Stimulated activated effector memory CD8-positive, alpha-beta T cell treated with anti-CD3 and anti-CD28 coated beads, Interleukin-12 subunit alpha, Interleukin-12 subunit beta, amount 100 ng/mL, for 72 hours (primary cell): Measurements from ENCODE around the gene FBXO4.

Experiments
- ATAC-seq: fragments of 150-1000 bp; cut with Tn5 transposase; 2 replicates; pipeline ENCODE4 v1.10.0; 2021
- DNase-seq, 2 donors: peaks; one replicate each; pipeline ENCODE4 v3.0.0; 2021 to 2022; ENCODE audit warnings: low spot score in 2 of 2
- H3K27ac Mint-ChIP-seq: one replicate; pipeline ENCODE4 v1.8.0; 2022; ENCODE audit warnings: mild to moderate bottlenecking, mixed read lengths
- H3K36me3 Mint-ChIP-seq: one replicate; pipeline ENCODE4 v1.8.0; 2022; ENCODE audit warnings: mild to moderate bottlenecking, mixed read lengths
- H3K4me1 Mint-ChIP-seq: one replicate; pipeline ENCODE4 v1.8.0; 2022; ENCODE audit warnings: mixed read lengths
- H3K4me3 Mint-ChIP-seq: one replicate; pipeline ENCODE4 v1.8.0; 2022; ENCODE audit warnings: mild to moderate bottlenecking, mixed read lengths
- H3K9me3 Mint-ChIP-seq: one replicate; pipeline ENCODE4 v1.8.0; 2022; ENCODE audit warnings: mixed read lengths

FBXO4 gene, protein sequence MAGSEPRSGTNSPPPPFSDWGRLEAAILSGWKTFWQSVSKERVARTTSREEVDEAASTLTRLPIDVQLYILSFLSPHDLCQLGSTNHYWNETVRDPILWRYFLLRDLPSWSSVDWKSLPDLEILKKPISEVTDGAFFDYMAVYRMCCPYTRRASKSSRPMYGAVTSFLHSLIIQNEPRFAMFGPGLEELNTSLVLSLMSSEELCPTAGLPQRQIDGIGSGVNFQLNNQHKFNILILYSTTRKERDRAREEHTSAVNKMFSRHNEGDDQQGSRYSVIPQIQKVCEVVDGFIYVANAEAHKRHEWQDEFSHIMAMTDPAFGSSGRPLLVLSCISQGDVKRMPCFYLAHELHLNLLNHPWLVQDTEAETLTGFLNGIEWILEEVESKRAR

DNA sequence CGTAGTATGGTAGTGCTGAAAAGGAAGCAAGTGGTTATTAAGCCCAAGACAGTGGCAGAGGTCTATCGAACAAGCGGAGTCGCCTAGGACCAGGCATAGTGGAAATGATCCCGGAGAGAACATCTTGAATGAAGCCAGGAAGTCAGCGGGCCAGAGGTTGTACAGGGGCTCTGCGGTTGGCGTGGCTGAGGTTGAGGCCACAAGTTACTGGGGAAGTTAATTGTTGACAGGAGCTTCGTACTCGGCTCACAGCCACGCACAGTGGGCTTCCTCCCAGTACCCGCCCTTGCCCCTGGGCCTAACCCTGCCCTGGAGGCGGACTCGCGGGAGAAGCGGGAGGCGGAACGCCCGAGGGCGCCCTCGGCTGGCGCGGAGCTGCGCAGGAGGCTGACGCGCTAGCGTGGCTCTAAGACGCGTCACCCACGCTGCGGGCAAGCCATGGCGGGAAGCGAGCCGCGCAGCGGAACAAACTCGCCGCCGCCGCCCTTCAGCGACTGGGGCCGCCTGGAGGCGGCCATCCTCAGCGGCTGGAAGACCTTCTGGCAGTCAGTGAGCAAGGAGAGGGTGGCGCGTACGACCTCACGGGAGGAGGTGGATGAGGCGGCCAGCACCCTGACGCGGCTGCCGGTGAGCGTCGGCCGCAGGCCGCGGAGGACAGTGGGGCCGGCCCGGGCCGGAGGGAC lies at the start of gene FBXO4:
Gene FBXO4 (plus strand): TSS at position 410 of the 683 bp plus-strand sequence. CDS start 29 bp downstream, at position 439.
- peak; percentile 99 for ATAC-seq

DNA sequence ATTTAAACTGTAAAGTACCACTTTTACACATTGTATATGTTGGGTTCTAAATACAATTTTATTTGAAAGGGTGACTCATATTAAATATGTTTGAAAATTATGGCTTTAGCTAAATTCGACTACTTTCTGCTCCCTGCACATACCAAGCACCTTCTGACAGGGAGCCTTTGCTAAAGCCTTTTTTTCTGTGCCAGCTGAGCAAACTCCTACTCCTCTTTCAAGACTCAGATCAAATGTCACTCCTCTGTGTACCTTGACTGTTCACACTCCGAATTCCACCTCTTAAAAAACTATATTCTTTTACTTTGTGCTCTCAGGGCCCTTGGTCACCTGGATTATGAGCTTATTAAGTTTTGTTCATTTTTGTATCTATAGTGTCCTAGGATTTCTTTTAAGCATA lies 48.4 kb upstream of the FBXO4 start:
- DNase-seq (no peak), ATAC-seq (no peak)
- Mint-ChIP-seq H3K4me1 (peaks cover 4% of the 10 kb centered on the region), H3K36me3 (no peaks in the 10 kb centered on the region), H3K4me3 (no peak overlapping the region), H3K27ac (no peak overlapping the region), H3K9me3 (no peaks in the 10 kb centered on the region)

More for the DNA sequence above, at the start of gene FBXO4:
- Mint-ChIP-seq H3K36me3 (peaks cover 24% of the 10 kb centered on the region), H3K27ac (peak within 1 kb of the TSS; percentile 98), H3K9me3 (no peaks in the 10 kb centered on the region), H3K4me1 (peaks cover 9% of the 10 kb centered on the region), H3K4me3 (peak within 1 kb of the TSS; percentile 80)
- peak; percentile 84 to 92 for DNase-seq

DNA sequence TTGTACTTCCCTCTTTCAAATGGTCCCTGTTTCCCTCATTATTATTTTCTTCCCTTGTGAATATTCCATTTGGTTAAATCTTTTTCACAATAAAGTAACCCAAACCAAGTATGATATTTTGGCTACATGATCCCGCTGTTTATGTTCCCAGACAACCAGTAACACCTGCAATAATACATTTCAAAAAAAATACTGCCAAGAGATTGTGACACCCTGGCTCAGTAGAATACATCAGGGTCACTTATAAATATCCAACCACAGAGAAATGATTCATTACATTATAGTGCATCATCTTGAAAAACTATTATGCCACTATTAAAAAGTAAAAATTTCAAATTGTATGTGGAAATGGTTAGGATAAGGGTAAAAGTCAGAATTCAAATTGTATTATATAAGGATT lies 47.7 kb upstream of the FBXO4 start:
- Mint-ChIP-seq H3K4me1 (peaks cover 4% of the 10 kb centered on the region), H3K4me3 (no peak overlapping the region), H3K36me3 (no peaks in the 10 kb centered on the region), H3K27ac (no peak overlapping the region), H3K9me3 (no peaks in the 10 kb centered on the region)
- no peak for ATAC-seq
- DNase-seq: no peak

DNA sequence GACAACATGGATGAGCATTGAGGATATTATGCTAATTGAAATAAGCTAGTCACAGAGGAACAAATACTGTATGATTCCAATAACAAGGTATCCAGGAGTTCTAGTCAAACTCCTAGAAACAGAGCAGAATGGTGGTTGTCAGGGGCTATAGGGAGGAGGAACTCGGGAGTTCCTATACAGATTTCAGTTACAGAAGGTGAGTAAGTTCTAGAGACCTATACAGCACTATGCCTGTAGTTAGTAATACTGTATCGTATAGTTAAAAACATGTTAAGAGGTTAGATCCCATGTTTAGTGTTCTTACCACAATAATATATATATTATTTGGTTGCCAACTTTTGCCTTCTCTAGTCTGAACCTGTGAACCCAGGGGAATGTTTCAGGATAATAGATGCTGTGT lies 46.9 kb upstream of the FBXO4 start:
- peak; percentile 36 for ATAC-seq
- Mint-ChIP-seq H3K4me3 (no peak overlapping the region), H3K36me3 (no peaks in the 10 kb centered on the region), H3K27ac (no peak overlapping the region), H3K9me3 (no peaks in the 10 kb centered on the region), H3K4me1 (peaks cover 4% of the 10 kb centered on the region)
- DNase-seq: no peak

DNA sequence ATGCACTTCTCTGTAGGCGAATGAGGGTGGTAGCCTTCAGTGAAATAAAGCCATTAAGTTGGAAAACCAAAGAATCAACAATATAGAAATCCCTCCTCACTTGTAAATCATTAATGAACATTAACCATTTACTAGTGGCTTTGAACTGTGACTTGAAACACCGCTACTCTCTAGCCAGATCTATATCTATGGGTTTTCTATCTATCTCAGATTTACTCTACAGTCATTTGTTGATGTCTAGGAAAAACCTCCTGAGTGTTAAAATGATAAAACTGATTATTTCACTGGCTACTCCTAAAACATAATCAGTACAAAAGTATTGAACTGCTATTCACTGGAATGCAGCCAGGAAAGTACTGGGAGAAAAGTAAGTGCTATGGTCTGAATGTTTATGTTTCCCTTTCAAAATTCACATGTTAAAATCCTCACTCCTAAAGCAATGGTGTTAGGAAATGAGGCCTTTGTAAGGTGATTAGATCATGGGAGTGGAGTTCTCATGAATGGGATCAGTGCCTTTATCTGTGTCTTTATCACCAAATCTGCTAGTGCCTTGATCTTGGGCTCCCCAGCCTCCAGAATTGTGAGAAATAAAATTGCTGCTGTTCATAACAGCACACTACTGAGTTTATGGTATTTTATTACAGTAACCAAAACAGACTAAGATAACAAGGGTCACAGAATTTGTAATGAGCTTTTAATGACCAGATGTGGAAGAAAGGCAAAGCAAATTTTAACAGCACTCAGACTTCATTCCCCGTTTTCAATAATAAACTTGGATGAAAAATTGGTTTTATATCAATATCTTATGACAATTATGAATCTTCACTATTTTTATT lies 46.2 kb upstream of the FBXO4 start:
- Mint-ChIP-seq H3K9me3 (no peaks in the 10 kb centered on the region), H3K36me3 (no peaks in the 10 kb centered on the region)
- ATAC-seq: no peak

DNA sequence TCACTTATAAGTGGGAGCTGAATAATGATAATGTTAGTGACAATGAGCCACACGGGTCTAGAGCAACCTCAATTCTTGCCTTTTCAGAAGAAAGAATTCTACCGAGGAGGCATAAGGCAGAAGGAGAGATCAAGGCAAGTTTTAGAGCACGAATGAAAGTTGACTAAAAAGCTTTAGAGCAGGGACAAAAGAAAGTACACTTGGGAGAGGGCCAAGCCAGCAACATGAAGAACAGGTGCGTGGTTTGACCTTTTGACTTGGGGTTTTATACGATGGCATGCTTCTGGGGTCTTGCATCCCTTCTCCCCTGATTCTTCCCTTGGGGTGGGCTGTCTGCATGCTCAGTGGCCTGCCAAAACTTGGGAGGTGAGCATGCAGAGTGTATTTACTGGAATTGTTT lies 42.3 kb upstream of the FBXO4 start:
- Mint-ChIP-seq H3K36me3 (no peaks in the 10 kb centered on the region), H3K4me3 (no peak overlapping the region), H3K9me3 (no peaks in the 10 kb centered on the region), H3K27ac (no peak overlapping the region), H3K4me1 (no peaks in the 10 kb centered on the region)
- ATAC-seq (no peak), DNase-seq (no peak)

More for the DNA sequence above, 46.2 kb upstream of the FBXO4 start:
- DNase-seq: no peak
- Mint-ChIP-seq H3K4me3 (no peak overlapping the region), H3K27ac (no peak overlapping the region), H3K4me1 (peaks cover 4% of the 10 kb centered on the region)

DNA sequence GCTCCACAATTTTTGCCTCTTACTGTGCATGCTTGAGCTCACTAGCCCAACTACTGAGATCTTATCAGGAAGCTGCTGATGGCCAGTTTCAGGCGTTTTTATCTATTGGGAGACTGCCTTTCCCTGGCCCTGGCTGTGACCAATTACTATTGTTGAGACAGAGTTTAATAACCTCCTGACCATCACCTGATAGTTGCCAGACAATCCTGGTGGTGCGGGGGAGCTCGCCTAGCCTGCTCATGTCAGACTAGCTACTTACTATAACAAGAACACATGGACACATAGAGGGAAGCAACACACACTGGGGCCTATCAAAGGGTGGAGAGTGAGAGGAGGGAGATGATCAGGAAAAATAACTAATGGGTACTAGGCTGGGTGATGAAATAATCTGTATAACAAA lies 41.8 kb upstream of the FBXO4 start:
- no peaks in the 10 kb centered on the region for H3K9me3 Mint-ChIP-seq
- no peaks in the 10 kb centered on the region for H3K36me3 Mint-ChIP-seq
- no peaks in the 10 kb centered on the region for H3K4me1 Mint-ChIP-seq
- ATAC-seq (no peak), DNase-seq (no peak)
- no peak overlapping the region for H3K27ac Mint-ChIP-seq
- no peak overlapping the region for H3K4me3 Mint-ChIP-seq

DNA sequence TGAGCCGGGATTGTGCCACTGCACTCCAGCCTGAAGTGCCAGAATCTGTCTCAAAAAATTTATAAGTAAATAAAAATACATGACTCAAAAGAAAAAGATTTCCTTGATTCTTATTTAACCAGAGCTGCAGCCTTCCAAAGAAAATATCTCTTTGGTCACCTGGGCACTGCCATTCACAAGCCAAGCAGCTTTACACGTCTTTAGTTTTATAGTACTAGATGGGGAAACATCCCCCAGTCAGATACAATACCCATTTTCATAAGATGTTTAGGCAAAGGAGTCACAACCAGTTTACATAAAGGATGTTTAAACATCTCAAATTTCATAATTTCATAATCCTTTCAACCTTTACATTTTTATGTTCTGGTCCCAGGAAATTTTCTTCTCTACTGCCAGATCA lies 41.1 kb upstream of the FBXO4 start:
- H3K27ac Mint-ChIP-seq: no peak overlapping the region
- H3K9me3 Mint-ChIP-seq: no peaks in the 10 kb centered on the region
- no peaks in the 10 kb centered on the region for H3K4me1 Mint-ChIP-seq
- ATAC-seq (no peak), DNase-seq (no peak)
- H3K4me3 Mint-ChIP-seq: no peak overlapping the region
- no peaks in the 10 kb centered on the region for H3K36me3 Mint-ChIP-seq

DNA sequence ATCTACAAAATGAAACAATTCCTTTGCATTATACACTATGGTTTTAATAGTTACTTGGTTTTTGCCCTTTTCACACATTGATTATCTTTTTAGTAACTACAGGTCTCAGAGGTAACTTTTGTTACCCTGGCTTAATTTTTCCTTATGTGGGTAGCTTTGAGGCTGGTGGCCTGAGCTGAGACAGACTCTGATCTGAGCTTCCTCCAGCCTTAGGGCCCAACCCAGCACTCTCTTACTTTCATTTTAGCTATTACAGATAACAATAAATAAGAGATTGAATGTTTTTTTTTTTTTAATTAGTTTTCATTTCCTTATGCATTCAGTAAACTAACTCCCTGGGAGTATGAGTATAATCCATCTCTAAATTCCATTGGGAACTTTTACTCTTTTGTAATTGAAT lies 39.8 kb upstream of the FBXO4 start:
- Mint-ChIP-seq H3K27ac (no peak overlapping the region), H3K9me3 (no peaks in the 10 kb centered on the region), H3K4me3 (no peak overlapping the region), H3K36me3 (no peaks in the 10 kb centered on the region), H3K4me1 (no peaks in the 10 kb centered on the region)
- ATAC-seq (no peak), DNase-seq (no peak)

DNA sequence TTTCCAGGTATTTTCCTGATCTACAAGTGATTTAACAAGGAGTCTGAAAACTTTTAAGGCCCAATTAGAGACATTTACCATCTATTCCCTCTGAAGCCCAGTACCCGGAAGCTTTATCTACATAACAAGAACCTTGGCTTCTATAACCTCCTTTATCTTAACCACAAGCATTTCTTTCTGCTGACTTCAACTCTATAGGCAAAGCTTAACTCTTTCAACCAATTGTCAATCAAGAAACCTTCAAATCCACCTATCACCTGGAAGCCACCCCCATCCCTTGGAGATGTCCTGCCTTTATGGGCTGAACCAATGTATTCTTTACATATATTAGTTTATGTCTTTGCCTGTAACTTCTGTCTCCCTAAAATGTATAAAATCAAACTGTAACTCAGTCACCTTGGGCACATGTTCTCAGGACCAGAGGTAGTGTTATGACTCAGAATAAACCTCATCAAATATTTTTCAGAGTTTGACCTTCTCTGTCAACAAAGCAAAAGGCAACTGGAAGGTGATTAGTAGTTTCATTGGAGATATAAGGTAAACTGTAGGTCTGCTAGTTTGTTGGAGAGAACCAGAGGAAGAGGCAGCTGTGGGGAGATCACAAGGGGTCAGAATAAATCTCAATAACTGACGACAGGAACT lies 33.9 kb upstream of the FBXO4 start:
- Mint-ChIP-seq H3K36me3 (no peaks in the 10 kb centered on the region), H3K4me1 (peaks cover 15% of the 10 kb centered on the region), H3K27ac (no peak overlapping the region), H3K9me3 (no peaks in the 10 kb centered on the region), H3K4me3 (no peak overlapping the region)
- no peak for ATAC-seq
- no peak for DNase-seq

DNA sequence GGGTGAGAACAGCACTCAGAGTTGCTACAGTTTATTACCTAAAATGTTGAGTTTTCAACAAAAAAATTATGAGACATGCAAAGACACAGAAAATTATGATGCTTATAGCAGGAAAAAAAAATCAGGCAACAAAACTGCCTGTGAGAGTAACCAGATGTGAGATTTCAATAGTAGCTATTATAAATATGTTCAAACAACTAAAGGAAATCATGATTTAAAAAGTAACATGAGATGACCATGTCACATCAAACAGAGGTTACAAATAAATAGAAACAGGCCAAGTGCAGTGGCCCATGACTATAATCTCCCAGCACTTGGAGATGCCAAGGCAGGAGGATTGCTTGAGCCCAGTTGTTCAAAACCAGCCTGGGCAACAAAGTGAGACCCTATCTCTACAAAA lies 33.0 kb upstream of the FBXO4 start:
- Mint-ChIP-seq H3K4me3 (no peak overlapping the region), H3K36me3 (no peaks in the 10 kb centered on the region), H3K27ac (peak overlapping the region; percentile 26)

DNA sequence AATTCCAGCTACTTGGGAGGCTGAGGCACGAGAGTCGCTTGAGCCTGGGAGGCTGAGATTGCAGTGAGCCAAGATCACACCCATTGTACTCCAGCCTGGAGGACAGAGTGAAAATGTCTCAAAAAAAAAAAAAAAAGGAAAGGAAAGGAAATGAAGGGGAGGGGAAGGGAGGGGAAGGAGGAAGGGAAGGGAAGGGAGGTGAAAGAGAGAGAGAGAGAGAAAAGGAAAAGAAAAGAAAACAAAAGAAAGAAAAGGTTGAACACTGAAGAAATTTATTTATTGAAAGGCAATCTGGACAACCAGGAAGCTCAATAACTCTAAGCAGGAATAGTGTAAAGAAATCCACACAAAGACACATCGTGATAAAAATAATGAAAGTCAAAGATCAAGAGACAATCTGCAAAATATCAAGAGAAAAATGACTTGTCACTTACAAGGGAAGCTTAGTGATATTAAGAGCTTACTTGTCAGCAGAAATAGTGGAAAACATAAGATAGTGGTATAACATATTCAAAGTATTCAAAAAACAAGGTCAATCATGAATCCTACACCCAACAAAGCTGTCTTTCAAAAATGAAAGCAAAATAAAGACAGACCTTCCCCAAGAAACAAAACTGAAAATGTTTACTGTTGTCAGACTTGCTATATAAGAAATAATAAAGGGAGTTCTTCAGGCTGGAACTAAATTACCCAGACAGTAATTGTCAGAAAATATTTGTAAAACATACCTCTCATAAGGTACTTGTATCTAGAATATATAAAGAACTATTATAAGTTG lies 31.8 kb upstream of the FBXO4 start:
- H3K27ac Mint-ChIP-seq: peak overlapping the region; percentile 26
- peak overlapping the region; percentile 43 for H3K4me3 Mint-ChIP-seq
- no peak for DNase-seq
- no peaks in the 10 kb centered on the region for H3K9me3 Mint-ChIP-seq
- no peaks in the 10 kb centered on the region for H3K36me3 Mint-ChIP-seq
- peaks cover 15% of the 10 kb centered on the region for H3K4me1 Mint-ChIP-seq
- ATAC-seq: no peak

More for the DNA sequence above, 33.0 kb upstream of the FBXO4 start:
- Mint-ChIP-seq H3K9me3 (no peaks in the 10 kb centered on the region), H3K4me1 (peaks cover 15% of the 10 kb centered on the region)
- DNase-seq: no peak
- ATAC-seq: no peak

DNA sequence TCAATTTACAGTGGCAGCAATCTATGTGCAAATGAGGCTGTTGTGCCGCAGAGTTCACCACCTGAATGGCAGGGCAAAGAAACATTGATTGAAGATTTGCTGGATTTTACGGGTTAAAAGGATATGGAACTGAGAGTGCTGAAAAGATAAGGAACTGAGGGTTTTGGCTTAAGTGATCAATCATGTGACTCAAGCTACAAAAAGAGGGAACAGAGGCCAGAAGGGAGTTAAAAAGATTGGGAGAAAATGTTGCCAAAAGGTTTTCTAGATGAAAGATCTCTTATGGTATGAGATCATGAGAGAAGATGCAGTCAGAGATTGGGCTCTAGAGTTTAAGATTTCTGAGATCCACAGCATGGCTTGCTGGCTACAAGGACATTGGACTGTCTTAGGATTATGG lies 28.9 kb upstream of the FBXO4 start:
- Mint-ChIP-seq H3K9me3 (no peaks in the 10 kb centered on the region), H3K36me3 (no peaks in the 10 kb centered on the region), H3K4me3 (no peak overlapping the region), H3K27ac (no peak overlapping the region), H3K4me1 (peaks cover 13% of the 10 kb centered on the region)
- ATAC-seq: no peak
- DNase-seq: no peak

DNA sequence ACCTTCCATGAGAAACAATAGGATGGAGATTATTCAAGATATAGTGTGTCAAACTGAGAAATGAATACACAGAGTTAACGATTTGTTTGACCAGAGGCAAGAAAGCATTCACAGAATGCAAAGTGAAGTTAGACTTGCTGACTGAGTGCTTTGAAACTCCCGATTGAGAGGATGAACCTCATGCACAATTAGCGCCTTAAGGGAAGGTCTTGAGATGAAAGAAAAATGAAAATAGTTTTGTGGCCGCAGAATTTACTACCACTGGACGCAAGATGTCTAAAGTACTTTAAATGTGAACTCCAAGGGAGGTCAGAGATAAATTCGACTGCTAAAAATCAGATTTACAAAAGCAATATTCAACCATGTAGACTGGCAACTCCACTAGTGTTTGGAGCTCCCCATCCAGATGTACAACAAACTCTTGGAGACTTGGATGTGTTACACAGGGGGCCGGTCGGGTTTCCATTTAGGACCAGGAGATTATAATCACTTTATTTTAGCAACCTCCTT lies 21.6 kb upstream of the FBXO4 start:
- Mint-ChIP-seq H3K4me1 (peaks cover 34% of the 10 kb centered on the region), H3K4me3 (peak overlapping the region; percentile 93), H3K36me3 (peaks cover 30% of the 10 kb centered on the region), H3K27ac (peak overlapping the region; percentile 99), H3K9me3 (no peaks in the 10 kb centered on the region)
- DNase-seq (no peak), ATAC-seq (no peak)
